GM18870 (cell line): ENCODE data around the gene PKP1.

Experiments
- ATAC-seq: cut with Tn5 transposase; IDR thresholded peaks from one replicate; pipeline ENCODE4 v1.9.1; 2021; ENCODE audit warnings: moderate library complexity; ENCODE audit not compliant: unreplicated experiment

Gene PKP1

DNA sequence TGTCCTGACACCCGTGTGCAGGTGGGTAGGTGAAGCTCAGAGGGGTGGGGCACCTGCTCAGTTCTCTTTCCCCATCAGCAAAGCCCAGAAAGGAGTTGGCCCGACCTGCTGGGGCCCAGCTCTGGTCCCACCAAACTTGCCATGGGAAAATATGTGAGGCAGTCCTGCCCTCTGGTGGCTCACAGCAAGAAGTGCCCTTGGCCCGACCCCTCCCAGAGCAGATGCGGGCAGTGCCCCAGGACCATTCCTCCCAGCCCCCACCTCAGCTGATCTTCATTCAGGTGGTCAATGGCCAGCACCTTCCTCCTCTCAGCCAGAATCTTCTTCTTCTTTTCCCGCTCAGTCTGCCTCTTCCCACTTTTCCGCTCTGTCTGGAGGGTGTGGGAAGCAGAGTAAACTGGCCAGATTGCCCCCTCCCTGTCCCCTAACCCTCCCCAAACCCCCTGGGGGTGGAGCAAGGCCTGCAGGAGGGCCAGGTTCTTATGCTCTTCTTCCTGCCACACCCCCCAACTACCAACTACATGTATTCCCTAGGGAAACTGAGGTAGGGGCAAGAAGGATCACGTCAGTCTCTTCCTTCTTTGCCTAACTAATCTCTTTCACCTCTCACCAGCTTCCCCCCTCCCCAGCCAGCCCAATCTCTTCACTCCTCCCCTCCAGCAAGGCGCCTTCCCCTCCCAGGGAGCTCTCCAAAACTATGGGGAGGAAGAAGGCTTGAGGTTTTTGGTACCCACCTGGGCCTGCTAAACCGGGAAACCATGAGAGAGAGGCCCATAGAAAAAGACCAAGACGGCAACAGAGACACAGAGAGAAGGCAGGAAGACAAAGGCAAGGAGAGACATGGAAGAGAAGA lies 78.6 kb downstream of the PKP1 start:
- ATAC-seq = no peak

DNA sequence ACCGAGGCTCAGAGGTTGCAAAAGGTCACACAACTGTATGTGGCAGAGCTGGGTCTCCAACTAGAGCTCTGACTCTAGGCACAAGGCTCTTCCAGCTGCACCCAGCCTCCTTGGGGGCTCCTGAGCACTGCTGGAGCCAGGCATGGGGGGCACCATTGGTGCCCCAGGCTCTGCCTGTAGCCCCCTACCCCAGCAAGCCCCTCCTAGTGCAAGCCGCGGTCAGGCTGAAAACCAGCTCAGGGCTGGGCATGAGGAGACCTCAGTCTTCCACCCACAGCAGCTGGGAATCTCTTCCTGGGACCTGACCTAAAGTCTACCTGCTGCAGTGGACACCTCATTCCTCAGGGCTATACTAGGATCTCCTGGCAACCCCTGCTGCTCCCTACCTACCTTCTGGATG lies 79.6 kb downstream of the PKP1 start:
- ATAC-seq = no peak

DNA sequence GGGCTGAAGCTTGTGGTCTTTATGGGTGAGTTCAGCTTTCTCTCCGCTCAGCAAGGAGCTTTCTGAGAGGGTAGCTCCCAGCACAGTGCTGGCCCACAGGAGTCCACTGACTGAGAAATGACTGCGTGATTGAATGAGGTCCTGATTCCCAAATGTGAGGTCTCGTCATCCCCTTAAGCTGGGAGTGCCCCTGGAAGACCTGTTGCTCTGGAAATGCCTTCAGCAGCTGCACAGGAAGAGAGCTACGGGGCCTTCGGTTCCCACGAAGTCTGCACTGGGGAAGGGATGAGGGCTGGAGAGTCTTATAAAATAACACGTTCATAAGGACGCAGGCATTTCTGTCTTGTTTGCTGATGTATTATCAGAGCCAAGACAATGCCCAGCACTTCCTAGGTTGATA lies 80.2 kb downstream of the PKP1 start:
- ATAC-seq = no peak

DNA sequence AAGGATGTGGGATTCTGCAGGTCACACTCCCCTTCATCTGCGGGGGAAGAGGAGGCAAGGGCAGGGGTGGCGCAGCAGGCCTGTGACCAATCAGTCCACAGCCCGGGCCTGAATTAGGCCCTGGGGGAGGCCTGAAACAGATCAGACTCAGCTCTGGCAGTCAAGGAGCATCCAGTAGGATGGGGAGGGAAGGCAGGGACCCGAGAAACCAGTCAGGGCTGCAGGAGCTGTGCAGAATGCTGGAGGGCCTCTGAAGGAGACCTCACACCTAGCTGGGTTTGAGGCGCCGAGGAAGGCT lies 81.5 kb downstream of the PKP1 start:
- ATAC-seq = no peak

DNA sequence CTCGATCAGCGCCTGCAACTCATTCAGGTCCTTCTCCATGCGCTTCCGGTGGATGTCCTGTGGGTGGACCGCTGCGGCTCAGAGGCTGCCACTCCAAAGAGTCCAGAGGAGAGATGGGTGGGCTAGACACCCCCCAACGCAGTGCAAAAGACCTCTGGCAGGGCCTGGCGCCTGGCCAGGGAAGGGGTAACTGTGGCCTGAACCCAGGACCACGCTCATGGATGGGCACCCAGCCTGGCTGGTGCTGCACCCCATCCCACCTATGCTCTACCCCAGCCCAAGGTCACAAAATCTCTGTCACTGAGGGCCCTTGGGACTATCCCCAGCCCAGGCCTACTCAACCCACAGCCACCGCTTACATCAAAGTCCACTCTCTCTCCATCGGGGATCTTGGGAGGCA lies 81.9 kb downstream of the PKP1 start:
- ATAC-seq = no peak

DNA sequence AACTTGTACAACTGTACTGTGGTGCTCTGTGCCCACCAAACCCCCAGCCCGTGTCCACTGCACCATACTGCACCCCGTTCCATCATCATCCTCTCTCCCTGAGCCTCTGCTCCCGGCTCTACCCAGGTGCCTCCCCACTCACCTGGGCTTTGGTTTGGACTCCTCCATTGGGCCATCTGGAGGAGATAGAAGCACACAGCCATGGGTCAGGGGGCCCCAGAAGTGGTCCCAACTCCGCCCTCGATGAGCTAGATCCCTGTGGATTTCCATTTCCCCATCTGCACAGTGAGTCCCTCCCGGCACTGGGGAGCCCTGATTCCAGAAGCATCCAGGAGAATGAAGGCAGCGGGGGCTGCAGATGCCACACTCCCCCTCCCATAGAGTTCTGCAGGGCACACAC lies 83.4 kb downstream of the PKP1 start:
- no peak for ATAC-seq

DNA sequence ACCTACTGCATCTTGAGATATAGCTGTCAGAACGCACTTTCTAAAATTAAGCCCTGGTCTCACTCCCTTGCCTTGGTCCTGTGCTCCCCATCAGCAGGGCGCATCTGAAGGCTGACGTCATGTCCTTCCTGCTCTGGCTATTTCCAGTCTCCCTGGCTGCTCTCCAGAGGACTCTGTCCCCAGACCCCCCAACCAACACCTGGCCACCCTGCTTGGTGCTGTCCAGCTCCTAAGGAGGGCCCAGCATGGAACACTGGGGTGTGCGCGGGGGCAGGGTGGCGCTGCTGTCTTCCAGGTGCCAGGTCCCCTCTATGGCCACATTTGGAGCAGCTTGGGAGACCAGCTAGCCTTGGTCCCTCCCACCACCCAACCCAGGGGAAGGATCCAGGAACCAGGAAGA lies 85.9 kb downstream of the PKP1 start:
- no peak for ATAC-seq

DNA sequence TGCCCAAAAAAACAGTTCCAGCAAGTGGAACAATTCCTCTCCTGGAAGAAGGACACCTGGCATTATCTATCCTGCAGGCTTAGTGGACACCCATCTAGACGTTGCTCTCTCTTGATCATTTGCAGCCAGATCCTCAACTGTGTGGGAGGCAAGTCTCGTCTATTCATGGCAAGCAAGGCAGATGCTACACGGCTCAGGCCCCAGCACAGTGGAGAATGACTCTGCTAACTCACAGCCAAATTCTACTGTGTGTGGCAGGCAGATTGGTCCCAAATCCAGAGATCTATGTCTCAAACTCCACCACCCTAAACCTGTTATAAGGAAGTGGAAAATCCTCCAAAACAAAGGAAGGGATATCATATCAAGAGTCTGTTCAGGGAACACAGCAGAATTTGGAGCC lies 87.2 kb downstream of the PKP1 start:
- no peak for ATAC-seq

DNA sequence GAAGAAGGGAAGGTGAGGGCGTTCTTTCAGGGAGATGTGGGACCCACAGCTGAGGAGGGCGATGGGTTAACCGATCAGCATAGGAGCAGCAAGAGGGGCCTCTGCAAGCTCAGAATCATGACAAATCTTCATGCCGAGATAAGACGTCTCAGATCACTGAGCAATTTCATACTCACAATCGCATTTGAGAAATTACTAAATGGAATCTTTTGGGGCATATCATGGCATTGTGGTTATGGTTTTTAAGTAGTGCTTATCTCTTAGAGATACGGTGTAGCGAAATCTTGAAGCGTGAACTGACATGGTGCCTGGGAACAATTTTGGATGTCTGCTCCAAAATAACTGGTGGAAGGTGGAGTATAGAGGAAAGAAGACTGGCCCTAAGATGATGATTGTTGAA lies 88.0 kb downstream of the PKP1 start:
- ATAC-seq = no peak

DNA sequence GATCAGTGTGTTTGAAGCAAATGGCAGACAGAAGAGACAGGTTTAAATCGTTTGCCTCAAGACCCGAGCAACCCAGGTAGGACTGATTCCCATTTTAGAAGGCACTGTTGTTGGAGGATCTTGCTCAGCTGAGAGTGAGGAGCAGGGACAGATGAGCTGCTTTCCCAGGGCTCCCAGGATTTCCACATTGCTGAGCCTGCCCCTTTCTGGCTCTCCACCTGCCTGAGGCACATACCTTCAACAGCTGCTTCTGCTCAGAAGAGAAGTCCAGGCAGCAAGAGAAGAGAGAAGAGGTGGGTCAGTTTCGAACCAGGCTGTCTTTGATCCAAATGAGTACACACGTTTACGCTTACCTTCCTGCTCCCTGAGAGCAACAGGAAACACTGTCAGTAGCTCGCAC lies 88.5 kb downstream of the PKP1 start:
- no peak for ATAC-seq

DNA sequence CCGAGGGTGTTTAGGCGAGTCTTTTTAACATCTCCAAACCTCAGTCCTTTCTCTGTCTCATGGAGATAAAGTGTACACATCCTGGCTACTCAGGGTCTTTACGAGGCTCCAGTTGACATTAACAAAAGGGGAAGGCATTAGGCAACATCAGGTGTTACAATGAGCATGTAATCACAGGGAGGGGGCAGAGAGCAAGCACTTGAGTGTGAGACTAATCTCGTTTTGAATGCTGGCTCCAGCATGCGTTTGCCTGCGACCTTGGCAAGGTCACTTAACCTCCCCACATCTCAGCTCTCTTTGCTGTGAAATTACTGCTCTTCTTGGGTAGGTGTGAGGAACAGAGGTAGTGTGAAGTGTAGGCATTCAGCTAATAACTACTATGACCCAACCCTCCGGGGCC lies 91.1 kb downstream of the PKP1 start:
- ATAC-seq = no peak

DNA sequence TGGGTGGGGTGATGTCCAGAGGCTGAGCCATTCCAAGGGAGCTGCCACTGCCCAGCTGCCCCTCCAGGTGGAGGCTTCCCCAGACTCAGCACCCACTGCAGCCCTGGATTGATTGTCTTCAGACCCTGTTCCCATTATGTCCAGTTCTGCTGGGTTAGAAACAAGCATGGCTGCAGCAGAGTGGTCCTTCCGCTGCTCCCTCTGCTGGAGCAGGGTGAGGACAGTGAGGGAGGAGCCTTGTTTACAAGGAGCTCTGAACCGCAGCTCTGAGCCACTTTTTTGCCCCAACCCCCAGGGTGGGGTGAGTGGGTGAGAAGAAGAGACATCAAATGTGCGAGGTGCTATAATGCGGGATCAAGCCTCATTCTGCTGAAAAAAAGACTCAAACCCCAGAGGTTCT lies 91.9 kb downstream of the PKP1 start:
- ATAC-seq = no peak

DNA sequence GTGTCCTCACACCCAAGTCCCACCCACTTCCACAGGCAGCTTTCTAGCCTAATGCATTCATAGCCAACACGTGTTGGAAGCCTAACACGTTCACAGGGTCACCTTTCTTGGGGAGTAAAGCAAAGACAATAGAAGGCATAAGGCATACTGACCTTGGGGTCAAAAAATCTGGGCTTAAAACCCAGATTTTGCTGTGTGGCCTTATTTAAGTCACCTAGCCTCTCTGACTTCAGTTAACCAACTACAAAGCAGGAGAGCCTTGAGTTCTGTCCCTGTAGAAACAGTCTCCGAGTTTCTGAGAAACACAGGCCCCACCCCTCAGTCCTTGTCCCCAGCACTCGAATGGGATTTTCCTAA lies 92.8 kb downstream of the PKP1 start:
- ATAC-seq = no peak

DNA sequence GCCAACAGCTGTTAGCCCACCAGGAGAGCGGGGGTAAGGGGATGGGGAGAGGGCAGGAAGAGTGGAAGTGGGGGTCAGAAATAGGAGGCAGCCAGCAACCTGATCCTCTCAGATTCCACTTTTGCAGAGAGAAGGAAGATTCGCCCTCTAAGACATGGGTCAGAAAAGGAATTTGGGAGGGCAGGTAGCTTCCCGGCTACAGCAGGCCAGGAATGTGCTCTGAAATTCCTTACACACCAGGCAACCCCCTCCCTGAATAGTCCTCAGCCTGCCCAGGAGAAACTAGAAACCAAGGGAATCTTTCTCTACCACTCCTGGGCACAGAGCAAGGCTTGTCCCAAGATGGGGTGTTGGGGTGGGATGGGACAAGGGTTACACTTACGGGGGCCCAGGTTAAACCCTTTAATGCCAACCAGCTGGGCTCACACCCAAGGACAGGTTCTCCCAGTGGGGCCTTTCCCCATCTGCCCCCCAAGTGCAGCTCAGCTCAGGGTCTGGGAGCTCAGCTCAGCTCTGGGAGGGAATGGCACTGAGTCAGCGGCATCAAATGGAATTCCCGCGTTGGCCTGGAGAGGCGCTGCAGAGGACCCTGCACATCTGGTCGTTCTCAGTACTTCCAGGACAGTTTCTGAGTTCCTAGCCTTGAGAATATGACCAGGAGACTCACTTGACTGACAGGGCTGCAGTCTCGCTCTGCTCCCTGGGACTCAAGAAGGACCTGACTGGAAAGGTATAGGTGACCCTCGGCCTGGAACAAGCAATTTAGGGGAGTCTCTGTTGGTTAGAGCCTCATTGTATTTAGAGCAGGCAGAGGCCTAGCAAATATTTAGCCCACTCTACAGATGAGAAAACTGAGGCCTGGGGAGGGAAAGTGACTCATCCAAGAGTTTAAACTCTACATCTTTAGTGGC lies 93.4 kb downstream of the PKP1 start:
- ATAC-seq = no peak

DNA sequence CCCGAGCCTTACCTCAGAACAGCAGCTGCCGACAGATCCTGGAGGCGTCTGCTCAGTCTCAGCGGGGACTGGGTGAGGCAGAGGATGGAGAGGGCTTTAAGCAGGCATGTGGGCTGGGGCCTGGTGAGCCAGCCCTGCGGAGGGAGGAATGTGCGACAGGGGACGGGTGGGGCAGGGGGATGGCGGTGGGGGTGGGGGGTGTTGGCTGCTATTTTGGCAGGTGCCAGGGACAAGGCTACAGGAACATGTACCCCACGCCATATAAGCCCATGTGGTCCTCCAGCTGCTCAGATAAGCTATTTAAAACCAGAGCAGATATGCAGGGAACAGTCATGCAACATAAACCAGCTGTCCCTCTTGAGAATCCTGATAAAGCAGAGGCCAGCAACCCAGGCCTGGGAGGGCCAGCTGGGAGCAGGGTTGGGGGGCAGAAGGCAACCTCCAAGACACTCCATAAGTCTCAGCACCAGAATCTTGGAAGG lies 94.3 kb downstream of the PKP1 start, which contains the start of gene TNNT2:
TSS of gene TNNT2 (minus strand) at position 70 of the 482 bp plus-strand sequence. CDS start 4,426 bp downstream, outside the sequence.
- ATAC-seq = no peak

DNA sequence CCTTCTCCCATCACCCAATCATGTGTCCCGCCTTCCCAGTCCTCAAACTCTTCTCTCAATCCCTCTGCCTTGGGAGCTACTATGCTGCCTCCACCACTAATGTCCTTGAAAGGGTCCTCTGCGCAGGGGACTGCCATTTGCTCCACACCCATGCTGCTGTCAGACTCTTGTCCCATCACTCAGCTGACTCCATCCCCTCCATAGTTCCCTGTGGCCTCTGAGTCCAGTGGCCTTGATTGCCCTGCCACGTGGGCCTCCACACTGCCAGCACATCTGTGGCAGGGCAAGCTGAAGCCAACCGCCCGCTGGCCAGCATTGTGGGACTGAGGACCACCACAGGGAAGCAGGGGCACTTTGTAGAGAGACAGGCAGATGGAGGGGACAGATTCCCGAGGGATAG lies 95.5 kb downstream of the PKP1 start:
- no peak for ATAC-seq

DNA sequence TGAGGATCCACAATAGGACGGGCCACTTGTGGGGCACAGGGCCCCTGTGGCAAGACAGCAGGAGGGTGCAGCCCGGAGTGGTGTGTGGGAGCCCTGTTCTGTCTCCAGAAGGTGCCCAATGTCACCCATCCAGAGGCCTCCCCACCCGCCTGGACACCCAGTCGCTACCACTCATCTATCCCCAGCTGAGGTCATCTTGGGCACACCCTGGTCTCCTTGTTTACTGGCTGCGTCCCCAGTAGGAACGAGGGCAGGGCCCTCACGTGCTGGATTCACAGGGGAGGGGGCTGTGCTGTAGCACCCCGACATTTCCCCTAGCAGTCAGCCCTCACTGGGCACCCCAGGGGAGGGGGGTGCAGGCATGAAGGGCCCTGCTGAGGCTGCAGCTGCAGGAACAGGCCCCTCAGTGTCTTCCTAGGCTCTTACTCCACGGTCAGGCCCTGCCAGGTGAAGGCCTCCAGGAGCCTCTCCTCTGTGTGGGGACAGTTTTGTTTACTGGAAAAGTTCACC lies 96.5 kb downstream of the PKP1 start:
- no peak for ATAC-seq

DNA sequence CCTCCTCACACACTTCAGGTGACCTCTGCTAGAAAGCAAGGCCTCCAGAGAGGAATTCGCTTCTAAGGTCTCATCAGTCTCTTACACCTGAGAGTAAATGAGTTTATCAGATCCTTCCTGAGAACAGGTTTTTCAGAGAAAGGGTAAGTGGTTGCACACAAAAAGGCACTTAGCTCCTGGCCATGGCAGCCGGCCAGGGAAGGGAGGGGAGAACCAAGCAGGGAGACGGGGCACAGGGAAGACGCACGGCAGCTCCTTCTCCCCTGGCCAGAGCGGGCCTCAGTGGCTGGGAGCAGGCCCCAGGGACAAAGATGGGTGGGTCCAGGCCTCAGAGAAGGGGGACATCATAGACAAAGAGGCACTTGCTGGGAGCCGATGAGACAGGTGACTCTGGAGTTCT lies 97.8 kb downstream of the PKP1 start:
- ATAC-seq = no peak
